SU-DHL-6 (cell line): ENCODE results near the gene TPD52L1.

ENCODE experiments used
- CTCF ChIP-seq: fragments of 200-600 bp; sonication (generic); IDR thresholded peaks from one replicate; pipeline ENCODE4 v1.5.1; 2017; ENCODE audit warnings: antibody characterized with exemption, mild to moderate bottlenecking, low read length, moderate library complexity; ENCODE audit not compliant: insufficient read depth, poor library complexity, severe bottlenecking
- EZH2phosphoT487 ChIP-seq: fragments of 200-600 bp; sonication (generic), shearing (Covaris generic); conservative IDR thresholded peaks from 2 replicates; pipeline ENCODE4 v1.6.1; 2018; ENCODE audit warnings: mild to moderate bottlenecking, antibody characterized with exemption, low read length, moderate library complexity, mixed read lengths

GRCh38 chr6:125294036-125294435 is 140.5 kb downstream of the TPD52L1 start:
- no peak for TF ChIP-seq CTCF
- TF ChIP-seq EZH2phosphoT487, result no peak
